HG02973 (cell line): ENCODE results near the gene HOXD9.

Experiments
- ATAC-seq: cut with Tn5 transposase; IDR thresholded peaks from one replicate; pipeline ENCODE4 v1.9.1; 2021; ENCODE audit warnings: moderate library complexity; ENCODE audit not compliant: unreplicated experiment

HOXD9 gene

DNA sequence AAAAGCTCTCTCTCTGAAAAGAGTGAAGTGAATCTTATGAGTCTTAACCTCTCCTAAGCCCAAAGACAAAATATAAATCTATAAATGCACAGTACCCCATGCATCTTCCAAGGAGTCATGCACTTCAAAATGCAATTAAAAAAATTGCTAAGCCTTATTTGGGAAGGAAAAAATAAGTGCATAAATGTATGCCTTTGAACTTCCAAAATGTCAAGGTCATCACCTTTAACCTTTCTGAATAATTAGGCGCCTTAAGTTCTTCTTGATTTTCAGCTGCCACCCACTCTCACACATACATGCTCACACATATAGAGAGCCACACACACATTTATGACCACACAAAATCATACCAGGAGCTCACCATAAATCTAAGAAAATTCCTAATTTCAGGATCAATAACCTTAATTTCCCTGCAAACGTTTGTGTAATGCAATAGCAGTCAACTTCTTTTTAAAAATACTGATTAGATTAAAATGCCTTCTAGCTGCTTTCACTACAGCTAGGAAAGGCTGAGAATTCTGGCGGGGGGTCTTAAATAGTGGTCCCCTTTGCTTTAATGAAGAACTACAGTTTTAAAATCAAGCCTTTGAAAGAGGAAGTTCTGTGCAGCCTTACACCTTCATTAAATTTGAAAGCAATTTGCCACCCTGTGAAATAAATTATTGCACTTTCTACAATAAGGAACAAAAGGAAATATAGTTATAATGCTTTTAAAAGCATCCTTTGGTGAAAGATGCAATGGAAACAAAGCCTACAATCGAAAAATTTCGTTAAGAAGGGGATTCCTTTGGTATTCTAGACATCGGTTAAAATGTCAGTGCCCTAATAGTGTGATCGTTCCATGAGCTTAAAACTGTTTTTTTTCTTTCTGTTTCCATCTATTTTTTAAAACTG lies 11.9 kb upstream of the HOXD9 start:
- ATAC-seq, result no peak

DNA sequence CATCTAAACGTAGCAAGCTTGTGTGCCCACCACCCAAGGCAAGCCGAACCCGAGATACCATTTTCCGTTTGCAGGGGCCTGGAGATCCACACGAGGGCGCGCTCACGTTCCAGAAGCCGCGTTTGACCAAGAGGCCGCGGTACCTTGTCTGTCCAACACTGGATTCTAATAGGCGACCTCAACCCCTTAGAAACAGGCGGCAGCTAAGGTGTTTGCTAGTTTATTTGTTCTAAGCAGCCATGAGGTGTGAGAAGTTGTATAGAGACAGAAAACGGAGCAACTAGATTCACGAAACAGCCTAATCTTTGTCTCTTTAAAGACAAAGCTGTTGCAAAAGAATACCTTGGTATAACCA lies 11.2 kb upstream of the HOXD9 start:
- no peak for ATAC-seq

DNA sequence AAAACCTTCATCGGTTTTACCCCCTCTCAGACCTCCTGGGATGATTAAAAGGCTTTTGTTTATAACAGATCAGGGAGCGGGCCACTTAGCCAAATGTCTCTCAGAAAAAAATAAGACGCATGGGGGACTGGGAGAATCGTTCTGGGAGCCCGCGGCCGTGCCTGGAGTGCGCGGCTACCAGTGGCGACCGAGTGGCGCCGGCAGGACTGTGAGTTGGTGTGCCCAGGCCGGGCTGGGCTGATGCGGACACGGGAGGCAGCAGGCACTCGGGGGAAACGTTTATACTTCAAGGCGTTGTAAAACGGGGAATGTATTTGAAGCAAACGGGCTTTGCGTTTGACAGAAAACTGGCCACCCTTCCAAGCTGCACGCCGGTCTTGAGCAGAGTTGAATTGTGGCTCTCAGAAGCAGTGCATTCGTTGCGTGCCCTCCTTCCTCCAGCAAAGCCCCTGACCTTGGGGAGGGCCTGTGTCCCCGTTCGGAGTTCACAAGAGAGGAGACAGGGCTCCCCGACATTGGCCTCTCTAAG lies 10.6 kb upstream of the HOXD9 start:
- ATAC-seq, result no peak

DNA sequence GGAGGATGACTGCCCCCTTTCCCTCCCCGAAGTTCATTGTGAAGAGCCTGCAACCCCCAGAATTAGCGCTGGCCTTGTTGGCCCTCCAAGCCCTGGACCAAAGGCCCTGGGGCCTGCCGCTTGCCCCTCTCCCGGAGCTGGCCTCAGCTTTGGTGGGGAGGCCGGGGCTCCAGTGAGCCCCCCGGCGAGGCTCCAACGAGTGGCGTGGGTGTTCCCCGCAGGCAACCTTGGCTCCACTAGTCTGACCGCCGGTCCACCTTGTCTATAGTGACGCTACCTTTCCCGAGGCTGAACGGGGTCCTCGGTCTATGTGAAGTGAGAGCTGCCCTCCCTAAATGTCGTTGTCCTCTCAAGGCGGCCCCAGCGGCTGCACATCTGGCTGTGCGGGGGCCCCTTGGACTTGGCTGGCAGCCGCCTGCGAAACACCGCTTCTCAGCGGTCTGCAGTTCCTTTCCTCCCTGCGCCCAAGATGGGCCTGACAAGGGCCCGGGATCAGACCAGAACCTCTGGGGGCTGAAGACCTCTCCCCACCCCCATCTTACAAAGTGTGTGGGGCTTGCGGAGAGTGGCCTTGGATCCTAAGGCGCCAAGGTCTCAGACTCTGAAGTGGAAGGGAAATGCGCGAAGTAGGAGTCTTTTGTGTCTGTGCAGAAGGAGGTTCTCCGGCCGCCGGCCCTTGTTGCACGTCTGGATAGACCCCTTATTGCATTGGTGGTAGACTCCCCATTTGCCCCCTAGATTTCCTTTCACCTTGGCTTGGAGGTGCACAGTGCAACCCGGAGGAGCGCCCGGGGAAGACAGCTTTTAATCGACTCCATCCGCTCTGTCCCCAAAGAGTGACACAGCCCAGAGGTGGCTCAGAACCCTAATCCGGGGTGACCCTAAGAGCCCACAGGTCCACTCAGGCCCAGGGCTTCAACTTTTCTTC lies 9.9 kb upstream of the HOXD9 start:
- no peak for ATAC-seq

DNA sequence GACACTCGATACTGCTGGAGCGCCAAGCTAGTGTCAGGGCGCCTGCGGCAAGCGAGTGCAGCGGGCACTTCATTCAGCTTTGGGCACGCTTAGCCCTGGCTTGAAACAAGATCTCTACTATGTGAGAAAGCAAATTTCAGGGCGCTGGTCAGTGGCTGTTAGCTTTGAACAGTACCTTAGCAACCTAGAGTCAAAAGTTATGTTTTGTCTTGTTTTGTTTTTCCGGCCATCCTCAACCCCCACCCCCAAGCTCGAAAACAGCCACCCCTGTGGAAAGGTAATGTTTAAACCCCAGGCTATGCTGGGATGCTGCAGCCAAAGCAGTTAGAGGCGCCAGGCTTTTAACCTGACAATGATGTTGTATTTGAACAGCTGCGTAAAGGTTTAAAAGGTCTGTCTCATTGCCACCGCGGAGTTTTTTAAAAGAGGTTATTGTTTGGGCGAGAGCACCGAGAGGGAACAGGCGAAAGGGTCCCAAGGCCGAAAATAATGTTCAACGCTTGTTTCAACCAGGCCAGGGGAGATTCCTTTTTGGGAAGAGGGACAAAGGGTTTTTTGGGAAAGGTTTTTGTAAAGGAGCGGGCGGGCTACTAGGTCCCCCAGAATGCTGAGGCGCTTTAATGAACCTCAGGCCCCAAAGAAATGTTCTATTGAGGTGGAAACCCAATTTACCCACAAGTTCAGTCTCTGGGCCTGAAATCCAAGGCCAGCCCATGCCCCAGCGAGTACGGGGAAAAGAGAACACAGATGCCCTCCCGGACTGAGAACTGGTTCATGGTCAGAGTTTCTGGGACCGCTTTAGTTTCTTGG lies 8.2 kb upstream of the HOXD9 start:
- ATAC-seq, result no peak

DNA sequence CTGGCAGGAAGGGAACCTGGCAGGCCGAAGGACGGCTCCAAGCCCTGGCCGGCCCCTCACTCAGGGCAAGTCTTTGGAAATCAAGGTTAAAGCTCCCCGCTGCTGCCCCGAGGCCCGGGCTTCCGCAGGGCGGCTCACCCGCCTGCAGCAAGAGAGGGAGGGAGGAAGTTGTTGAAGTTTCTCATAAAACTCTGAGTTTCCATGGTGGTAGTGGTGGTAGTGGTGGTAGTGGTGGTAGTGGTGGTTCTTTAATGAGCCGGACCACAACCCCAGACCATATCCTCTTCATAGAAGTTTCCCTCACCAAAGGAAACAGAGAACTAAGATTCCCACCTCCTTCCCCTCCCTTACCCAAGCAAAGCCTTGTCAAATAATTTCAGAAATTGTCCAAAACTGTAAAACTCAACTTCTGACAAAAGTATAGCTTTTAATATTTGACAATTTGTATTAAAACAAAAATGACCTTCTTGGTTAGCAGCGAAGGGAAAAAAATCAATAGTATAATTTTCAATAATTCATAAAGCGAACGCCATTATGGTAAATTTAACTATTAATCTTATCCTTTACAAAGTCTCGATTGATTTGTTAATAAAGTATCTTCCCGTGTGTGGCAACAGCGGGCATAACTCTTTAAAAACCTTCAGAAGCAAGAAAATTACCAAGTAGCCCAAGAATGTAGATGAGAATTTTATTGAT lies 7.4 kb upstream of the HOXD9 start:
- ATAC-seq, result no peak

DNA sequence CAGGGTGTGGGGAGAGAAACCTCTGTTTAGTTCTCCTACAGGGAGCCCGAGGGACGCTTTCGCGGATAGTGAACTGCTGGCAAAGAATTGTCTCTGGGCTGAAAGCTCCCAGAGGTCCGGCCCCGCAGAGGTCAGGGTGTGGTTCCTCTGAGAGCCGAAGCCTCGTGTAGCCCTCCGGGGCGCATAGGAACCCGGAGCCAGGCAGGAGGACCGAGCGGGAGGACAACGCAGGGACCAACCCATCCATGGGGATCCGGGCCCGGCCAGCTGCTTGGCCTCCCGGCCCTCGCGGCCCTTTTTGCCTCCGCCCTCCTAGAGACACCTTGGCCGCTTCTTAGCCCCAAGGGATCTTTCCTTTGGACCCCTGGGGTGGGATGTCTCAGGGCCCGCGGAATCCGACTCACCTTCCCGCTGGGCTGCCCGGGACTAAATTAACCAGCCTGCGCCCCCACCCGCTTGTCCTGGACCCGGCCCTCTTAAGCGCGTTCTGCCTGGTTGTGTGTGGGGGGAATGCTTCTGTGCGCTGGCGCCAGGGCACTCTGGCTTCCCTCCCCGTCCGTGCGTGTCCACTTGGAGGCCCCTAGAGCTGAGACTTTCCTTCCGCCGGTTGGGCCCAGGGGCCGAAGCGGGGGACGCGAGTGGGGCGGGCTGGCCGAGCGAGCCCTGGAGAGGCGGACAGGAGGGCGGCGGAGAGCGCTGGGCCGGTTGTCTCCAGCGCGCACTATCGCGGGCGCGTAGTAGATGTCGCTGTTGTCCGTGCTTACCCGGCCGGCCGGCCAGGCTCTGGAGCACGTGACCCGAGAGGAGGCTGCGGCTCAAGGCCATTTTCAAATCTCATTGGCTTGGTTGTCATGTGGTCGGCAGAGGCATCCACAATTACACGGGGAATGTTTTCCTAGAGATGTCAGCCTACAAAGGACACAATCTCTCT lies 6.4 kb upstream of the HOXD9 start, which contains the start of gene HOXD10:
Gene HOXD10 (plus strand): TSS at position 896 of the 931 bp plus-strand sequence. CDS start 56 bp downstream, outside the sequence.
- ATAC-seq, result no peak

DNA sequence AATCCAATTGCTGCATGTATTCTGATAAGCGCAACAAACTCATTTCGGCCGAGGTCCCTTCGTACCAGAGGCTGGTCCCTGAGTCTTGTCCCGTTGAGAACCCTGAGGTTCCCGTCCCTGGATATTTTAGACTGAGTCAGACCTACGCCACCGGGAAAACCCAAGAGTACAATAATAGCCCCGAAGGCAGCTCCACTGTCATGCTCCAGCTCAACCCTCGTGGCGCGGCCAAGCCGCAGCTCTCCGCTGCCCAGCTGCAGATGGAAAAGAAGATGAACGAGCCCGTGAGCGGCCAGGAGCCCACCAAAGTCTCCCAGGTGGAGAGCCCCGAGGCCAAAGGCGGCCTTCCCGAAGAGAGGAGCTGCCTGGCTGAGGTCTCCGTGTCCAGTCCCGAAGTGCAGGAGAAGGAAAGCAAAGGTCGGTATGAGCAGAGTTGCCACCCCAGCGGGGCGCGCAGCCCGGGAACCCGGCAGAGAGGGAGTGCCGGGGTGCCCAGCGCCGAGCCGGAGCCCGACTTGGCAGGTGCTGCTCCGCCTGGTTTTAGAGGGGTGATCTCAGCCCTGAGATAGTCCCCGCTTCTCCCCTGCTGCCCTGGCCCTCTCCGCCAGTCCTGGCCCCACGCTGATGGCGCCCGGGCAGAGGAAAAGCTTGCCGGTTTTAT lies 5.2 kb upstream of the HOXD9 start:
- no peak for ATAC-seq

DNA sequence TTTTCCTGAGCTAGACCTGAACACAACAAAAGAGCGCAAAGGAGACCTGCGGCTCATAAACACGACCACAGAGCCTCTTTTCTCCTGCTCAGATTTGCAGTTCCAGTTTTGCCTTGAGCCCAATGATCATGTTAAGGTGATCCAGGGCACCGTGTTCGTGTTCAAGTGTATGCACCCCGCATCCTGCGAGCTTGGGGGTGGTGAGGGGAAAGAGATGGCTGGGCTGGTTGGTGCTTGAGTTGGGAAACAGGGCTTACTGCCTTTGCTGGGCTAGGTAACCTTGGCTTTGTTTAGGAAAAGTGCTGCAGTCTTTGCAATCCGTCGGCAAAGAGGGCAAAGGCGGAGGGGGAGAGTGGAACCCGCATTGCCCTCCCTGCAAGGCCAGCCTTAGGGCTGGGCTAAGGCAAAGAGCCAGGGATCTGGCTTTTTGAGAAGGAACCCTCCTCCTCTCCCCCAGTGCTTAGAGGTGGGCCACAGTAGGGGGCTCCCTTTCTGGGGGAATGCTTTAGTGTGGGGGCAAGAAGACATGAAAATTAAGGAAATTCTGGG lies 4.6 kb upstream of the HOXD9 start:
- no peak for ATAC-seq

DNA sequence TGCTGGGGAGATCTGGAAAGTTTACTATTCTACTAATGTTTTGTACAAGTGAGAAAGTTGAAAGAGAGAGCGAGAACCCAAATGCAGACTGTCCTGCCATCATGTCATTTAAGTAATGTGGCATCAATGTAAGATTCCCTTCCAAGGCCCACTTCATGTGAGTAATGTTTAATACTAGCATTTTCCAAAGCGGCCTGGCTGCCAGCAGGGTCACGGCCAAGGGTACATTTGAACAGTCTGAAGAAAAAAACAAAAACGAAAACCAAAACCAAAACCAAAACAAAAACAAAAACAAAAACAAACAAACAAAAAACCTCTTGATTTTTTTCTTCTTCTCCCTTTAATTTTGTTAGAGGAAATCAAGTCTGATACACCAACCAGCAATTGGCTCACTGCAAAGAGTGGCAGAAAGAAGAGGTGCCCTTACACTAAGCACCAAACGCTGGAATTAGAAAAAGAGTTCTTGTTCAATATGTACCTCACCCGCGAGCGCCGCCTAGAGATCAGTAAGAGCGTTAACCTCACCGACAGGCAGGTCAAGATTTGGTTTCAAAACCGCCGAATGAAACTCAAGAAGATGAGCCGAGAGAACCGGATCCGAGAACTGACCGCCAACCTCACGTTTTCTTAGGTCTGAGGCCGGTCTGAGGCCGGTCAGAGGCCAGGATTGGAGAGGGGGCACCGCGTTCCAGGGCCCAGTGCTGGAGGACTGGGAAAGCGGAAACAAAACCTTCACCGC lies 3.7 kb upstream of the HOXD9 start:
- ATAC-seq, result no peak

DNA sequence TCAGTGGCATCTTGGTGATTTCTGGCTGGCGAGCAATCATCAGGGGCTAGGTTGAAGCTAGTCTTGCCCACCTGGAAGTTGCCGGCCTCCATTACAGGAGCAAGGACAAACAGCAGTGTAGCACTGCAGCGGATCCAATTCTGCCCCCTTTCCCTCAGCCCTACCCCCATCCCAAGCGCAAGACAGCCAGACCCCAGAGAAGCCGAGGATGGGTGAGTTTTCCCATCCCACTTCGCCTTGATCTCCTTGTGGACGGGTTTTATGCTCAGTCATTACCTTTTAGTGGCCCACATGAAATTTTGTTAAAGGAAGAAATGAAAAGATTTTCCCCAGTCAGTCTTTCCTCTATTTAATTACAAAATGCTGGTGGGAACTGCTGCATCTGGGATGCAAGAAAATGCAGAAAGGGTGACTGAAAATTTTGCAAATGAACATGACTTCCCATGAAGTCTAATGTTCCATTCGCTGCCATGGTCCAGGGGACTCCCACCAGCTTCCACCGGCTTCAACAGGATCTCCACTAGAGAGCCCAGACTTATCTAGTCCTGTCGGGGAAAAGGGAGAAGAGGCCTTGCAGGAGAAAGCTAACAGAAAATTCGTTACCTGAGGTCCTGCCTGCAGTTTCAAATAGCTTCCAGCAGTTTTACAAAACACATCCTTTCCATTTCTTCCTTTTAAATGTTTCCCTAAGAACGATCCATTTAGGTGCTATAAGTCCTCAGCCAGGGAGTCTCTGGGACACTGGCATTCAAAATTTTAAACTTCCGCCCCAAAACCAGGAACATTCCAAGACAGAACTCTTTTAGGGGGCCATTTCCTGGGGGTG lies 1.9 kb upstream of the HOXD9 start:
- no peak for ATAC-seq

DNA sequence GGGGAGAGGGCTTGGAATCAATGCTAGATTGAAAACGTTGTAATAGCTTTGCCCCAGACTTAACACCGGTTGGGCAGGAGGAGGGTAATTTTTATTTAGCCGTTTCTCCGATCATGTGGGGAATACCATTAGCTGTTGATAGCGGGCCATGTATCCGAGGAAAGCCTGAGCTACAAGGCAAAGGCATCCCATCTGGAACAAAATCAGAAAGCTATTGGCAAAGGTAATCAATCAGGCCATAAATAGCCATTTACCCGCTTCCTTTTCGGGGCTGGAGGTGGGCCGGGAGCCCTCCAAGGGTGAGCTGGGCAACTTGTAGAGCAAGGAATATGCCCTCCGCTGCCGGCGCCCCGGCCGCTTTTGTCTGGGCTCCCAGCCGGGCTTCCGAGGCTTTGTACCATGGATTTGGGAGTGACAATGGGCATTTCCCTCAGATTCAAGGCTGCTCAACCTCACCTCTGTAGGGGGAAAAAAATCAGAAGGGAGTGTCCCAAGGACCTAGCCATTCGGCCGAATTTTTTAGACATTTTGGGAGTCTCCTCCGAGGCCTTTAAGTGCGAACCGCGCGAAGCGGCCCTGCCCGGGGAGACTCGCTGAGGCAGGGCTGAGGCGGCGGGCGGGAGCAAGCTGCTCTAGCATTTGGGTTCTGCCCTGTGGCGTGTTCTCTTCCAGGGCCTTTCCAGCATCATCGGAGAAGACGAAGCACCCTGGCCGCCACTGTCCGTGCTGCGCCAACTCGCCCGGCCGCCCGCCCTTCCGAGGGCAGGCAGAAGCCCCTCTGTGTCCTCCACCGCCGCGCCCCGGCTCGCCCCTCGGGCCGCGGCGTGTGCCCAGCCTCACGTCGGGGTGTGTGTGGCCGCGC lies 1.1 kb upstream of the HOXD9 start:
- ATAC-seq, result no peak

DNA sequence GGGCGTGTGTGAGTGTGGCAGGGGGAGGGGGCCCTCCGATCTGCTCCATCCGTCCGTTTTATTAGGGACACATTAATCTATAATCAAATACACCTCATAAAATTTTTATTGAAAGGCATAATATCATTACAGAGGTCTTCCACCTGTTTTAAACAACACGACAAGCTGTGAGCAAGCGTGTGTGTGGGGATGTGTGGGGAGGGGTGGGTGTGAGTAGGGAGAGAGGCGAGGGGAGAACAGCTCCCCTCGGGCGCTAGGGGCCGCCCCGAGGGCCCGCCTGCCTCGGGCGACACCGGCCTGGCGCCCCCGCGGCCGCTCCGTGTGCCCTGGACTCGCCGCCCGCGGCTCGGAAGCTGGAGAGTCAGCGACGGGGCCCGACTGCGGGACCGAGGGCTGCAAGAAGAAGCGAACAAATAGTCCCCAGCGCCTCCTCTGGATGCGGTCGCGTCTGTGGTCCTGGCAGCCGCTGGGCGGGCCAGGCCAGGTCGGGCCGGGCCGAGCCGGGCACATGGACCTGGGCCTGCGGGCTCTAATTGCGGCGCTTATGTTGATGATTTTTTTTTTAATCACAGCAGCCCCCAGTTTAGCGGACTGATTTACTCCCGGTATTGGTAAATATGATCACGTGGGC lies 352 bp upstream of the HOXD9 start:
- no peak for ATAC-seq

DNA sequence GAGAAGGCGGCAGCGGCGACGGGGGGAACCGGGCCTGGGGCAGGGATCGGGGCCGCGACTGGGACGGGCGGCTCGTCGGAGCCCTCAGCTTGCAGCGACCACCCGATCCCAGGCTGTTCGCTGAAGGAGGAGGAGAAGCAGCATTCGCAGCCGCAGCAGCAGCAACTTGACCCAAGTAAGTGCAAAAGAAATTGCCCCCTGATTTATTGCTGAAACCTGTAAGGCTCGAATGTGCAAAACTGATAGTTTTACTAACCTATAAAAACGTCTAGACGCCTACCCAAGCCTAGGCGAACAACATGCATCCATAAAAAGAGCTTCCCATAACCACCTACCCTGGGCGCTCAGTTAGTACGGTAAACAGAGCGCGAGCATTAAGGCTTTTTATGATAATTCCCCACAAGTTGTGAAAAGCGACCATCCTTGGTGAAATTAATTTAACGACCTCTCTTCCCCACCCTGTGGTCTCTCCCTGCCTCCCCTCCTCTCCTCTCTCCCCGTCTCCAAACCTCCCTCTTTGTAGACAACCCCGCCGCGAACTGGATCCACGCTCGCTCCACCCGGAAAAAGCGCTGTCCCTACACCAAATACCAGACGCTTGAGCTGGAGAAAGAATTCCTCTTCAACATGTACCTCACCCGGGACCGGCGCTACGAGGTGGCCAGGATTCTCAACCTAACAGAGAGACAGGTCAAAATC lies 1.0 kb downstream of the HOXD9 start:
- ATAC-seq, result no peak
